PFSK-1 (cell line): ENCODE measurements around the gene PAQR6.

Experiments
- FOXP2 ChIP-seq: optimal IDR thresholded peaks from 2 replicates; pipeline ENCODE3; 2011; ENCODE audit warnings: borderline replicate concordance, control low read depth, inconsistent platforms; ENCODE audit not compliant: insufficient read depth; ENCODE audit errors: extremely low read length, extremely low read depth
- POLR2AphosphoS5 ChIP-seq: IDR thresholded peaks from 2 replicates; pipeline ENCODE4 v1.6.1; 2012; ENCODE audit warnings: low read depth, mild to moderate bottlenecking, control low read depth, low read length, moderate library complexity
- SIN3A ChIP-seq: IDR thresholded peaks from 2 replicates; pipeline ENCODE4 v1.6.1; 2012; ENCODE audit warnings: mild to moderate bottlenecking, low read length, moderate library complexity, borderline replicate concordance; ENCODE audit not compliant: insufficient read depth
- TAF1 ChIP-seq: IDR thresholded peaks from 2 replicates; pipeline ENCODE4 v1.6.1; 2012; ENCODE audit warnings: low read length, control low read depth, borderline replicate concordance; ENCODE audit not compliant: insufficient read depth
- TF ChIP-seq, protein P1 (sequence below), 2 experiments: IDR thresholded peaks; 2 replicates each; pipeline versions ENCODE4 v1.6.1 to v1.8.0; 2011 to 2012; ENCODE audit warnings: low read depth in 2 of 2, low read length in 2 of 2, control low read depth in 1 of 2, inconsistent platforms in 1 of 2, mild to moderate bottlenecking in 1 of 2, moderate library complexity in 1 of 2; ENCODE audit not compliant: insufficient read depth in 1 of 2

The PAQR6 gene

DNA sequence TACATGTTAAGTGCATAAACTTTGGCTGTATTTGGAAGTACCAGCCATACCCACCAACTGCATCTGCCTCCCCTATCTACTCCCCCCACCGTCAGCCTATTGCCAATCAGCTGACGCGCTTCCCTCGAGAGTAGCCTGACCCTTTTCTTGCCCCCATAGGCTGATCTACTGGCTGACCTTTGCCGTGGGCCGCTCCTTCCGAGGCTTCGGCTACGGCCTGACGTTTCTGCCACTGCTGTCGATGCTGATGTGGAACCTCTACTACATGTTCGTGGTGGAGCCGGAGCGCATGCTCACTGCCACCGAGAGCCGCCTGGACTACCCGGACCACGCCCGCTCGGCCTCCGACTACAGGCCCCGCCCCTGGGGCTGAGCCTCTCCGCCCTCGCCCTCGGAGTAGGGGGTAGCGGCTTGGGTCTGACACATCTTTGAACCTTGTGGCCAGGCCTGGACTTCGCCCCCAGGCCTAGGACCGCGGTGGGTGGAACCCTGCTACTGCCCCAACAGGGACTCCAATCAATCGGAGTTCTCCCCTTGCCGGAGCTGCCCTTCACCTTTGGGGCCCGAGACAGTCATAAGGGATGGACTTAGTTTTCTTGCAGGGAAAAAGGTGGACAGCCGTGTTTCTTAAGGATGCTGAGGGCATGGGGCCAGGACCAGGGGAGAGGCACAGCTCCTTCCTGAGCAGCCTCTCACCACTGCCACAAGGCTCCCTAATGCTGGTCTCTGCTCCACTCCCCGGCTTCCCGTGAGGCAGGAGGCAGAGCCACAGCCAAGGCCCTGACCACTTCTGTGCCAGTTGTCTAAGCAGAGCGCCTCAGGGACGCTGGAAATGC is 43.6 kb upstream of the PAQR6 start:
- TF ChIP-seq SIN3A (no peak), TAF1 (no peak), FOXP2 (no peak), POLR2AphosphoS5 (no peak)
- TF ChIP-seq, protein P1, sequence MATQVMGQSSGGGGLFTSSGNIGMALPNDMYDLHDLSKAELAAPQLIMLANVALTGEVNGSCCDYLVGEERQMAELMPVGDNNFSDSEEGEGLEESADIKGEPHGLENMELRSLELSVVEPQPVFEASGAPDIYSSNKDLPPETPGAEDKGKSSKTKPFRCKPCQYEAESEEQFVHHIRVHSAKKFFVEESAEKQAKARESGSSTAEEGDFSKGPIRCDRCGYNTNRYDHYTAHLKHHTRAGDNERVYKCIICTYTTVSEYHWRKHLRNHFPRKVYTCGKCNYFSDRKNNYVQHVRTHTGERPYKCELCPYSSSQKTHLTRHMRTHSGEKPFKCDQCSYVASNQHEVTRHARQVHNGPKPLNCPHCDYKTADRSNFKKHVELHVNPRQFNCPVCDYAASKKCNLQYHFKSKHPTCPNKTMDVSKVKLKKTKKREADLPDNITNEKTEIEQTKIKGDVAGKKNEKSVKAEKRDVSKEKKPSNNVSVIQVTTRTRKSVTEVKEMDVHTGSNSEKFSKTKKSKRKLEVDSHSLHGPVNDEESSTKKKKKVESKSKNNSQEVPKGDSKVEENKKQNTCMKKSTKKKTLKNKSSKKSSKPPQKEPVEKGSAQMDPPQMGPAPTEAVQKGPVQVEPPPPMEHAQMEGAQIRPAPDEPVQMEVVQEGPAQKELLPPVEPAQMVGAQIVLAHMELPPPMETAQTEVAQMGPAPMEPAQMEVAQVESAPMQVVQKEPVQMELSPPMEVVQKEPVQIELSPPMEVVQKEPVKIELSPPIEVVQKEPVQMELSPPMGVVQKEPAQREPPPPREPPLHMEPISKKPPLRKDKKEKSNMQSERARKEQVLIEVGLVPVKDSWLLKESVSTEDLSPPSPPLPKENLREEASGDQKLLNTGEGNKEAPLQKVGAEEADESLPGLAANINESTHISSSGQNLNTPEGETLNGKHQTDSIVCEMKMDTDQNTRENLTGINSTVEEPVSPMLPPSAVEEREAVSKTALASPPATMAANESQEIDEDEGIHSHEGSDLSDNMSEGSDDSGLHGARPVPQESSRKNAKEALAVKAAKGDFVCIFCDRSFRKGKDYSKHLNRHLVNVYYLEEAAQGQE (IDR thresholded peaks at IDR 0.05; ENCODE audit: insufficient read depth in 1 of 2, low read depth in 2 of 2, low read length in 2 of 2) = no peak

DNA sequence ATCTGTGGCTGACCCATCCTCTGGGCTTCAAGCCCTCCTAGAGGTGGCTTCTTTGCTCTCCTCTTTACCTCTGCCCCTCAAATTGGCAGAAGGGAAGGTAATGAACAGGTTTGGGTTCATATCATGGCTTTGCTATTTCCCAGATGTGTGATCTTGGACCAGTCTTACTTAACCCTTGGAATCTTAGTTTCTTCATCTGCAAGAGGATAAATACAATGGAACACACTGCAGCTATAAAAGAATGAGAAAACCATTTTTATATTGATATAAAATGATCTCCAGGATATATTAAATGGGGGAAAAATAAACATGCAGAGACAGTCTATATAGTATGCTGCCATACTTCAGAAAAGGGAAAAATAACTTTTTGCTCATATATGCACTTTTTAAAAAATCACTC is 42.0 kb upstream of the PAQR6 start:
- TF ChIP-seq SIN3A (no peak), TAF1 (no peak), FOXP2 (no peak), POLR2AphosphoS5 (no peak)
- TF ChIP-seq, protein P1 (IDR thresholded peaks at IDR 0.05; ENCODE audit: insufficient read depth in 1 of 2, low read depth in 2 of 2, low read length in 2 of 2) = no peak

DNA sequence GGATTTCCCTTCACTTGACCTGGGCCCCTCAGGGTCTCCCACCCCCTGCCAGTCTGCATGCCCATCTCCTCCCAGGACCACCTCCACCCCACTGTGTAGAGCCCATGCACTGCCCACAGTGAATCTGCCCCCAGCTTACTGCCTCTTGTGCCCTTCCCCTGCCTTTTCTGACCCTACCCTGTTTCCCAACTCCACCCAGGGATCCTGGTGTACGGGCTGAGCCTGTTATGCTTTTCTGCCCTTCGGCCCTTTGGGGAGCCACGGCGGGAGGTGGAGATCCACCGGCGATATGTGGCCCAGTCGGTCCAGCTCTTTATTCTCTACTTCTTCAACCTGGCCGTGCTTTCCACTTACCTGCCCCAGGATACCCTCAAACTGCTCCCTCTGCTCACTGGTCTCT is 38.2 kb upstream of the PAQR6 start:
- TF ChIP-seq, protein P1 (IDR thresholded peaks at IDR 0.05; ENCODE audit: insufficient read depth in 1 of 2, low read depth in 2 of 2, low read length in 2 of 2) = no peak
- TF ChIP-seq SIN3A (no peak), TAF1 (no peak), FOXP2 (no peak), POLR2AphosphoS5 (no peak)

DNA sequence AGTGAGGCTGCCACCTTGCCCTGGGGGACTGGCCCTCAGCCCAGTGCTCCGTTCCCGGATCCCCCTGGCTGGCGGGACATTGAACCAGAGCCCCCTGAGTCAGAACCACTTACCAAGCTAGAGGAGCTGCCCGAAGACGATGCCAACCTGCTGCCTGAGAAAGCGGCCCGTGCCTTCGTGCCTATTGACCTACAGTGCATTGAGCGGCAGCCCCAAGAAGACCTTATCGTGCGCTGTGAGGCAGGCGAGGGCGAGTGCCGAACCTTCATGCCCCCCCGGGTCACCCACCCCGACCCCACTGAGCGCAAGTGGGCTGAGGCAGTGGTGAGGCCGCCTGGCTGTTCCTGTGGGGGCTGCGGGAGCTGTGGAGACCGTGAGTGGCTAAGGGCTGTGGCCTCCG is 37.6 kb upstream of the PAQR6 start:
- TF ChIP-seq POLR2AphosphoS5 (no peak), SIN3A (no peak), FOXP2 (no peak), TAF1 (no peak)
- TF ChIP-seq, protein P1 (IDR thresholded peaks at IDR 0.05; ENCODE audit: insufficient read depth in 1 of 2, low read depth in 2 of 2, low read length in 2 of 2) = no peak
